ENCODE results near the gene PRXL2B.
"Not testable (repeated sequence)": the region's sequence is repeated elsewhere in the genome, so short reads cannot be mapped to it uniquely, and the experiment has no call there.

The PRXL2B gene

GRCh38 chr1:2566101-2567045, 20.2 kb upstream of the PRXL2B start:
- DNase-seq = no peak

- DNase-seq = no peak
Observed at GRCh38 chr1:2567083-2567679, 19.4 kb upstream of the PRXL2B start.

GRCh38 chr1:2568187-2568816, 18.3 kb upstream of the PRXL2B start:
- not testable (repeated sequence) for DNase-seq

GRCh38 chr1:2569060-2569459, 17.5 kb upstream of the PRXL2B start:
- no peak for DNase-seq

GRCh38 chr1:2569703-2570102, 16.9 kb upstream of the PRXL2B start:
- not testable (repeated sequence) for DNase-seq

- no peak for DNase-seq
Observed at GRCh38 chr1:2570332-2570731, 16.2 kb upstream of the PRXL2B start.

GRCh38 chr1:2571348-2571747, 15.2 kb upstream of the PRXL2B start:
- no peak for DNase-seq

- DNase-seq = no peak
Observed at GRCh38 chr1:2573250-2573920, 13.2 kb upstream of the PRXL2B start.

GRCh38 chr1:2574350-2574749, 12.2 kb upstream of the PRXL2B start:
- no peak for DNase-seq

- DNase-seq = no peak
Observed at GRCh38 chr1:2575801-2576663, 10.5 kb upstream of the PRXL2B start.

- DNase-seq = not testable (repeated sequence)
Observed at GRCh38 chr1:2577565-2578075, 9.0 kb upstream of the PRXL2B start.

GRCh38 chr1:2578758-2579118, 7.8 kb upstream of the PRXL2B start:
- DNase-seq = no peak

- no peak for DNase-seq
Observed at GRCh38 chr1:2580691-2581090, 5.9 kb upstream of the PRXL2B start.

- DNase-seq = no peak
Observed at GRCh38 chr1:2582391-2582790, 4.2 kb upstream of the PRXL2B start.

- DNase-seq = no peak
Observed at GRCh38 chr1:2583331-2583791, 3.2 kb upstream of the PRXL2B start.

- DNase-seq = no peak
Observed at GRCh38 chr1:2583871-2584351, 2.7 kb upstream of the PRXL2B start.

GRCh38 chr1:2584686-2585317, 1.8 kb upstream of the PRXL2B start:
- no peak for DNase-seq

- peak; percentile 5 for DNase-seq
Observed at GRCh38 chr1:2585318-2586092, 1.1 kb upstream of the PRXL2B start.

- no peak for DNase-seq
Observed at GRCh38 chr1:2587071-2587859, 688 bp downstream of the PRXL2B start.
